ENCODE results near the gene CHKA. TPM values are rescaled to one million over a fixed set of nuclear protein-coding genes. Genes with fewer than 3 reads are reported as not detected.

Gene CHKA
- total and polyA plus RNA-seq, 2 of the 4 experiments (the other 2 are of a cell fraction), result 4.5 to 8.4 TPM

DNA sequence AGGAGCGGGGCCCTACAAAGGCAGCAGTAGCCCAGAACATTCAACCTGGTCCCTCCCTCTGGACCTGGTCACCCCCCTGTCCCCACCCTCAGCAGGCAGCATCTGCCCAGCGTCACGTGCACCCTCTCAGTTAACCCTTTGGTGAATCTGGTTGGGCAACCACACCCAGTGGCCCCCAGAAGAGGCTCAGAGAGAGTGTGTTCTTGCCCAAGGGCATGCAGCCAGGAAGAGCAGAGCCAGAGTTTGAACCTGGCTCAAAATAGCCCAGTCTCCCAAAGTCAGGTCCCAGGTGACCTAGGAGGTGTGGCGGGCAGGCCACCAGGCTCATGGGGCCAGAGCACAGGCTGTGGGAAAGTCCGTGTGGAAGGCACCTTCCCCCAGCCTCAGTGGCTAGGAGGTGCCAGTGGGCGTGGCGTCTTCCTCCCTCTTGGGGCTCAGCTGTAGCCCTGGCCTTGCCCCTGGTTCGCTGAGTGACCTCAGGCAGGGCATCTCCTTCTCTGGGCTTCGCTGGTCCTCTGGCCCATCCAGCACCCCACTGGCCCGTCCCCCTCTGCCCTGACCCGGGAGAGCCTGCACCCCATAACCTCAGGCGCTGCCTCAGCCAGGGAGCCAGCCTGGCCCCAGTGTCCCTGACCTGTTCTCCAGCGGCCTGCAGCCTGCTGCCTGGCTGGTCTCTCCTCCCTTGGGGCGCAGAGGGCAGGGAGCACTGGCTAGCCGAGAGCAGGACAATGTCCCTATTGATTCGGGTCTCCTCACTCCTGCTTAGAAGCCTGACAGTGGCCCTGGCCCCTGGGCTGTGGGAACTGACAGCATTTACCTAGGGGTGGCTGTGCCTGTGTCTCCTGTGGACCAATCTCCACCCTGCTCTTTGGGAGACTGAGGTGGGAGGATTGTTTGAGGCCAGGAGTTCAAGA is 104.0 kb downstream of the CHKA start:
- Histone ChIP-seq H2AK9ac (replicated peaks; ENCODE audit: low read depth, low read length, poor library complexity) (peak overlapping the region; percentile 70), H3K79me1 (ENCODE audit: low read depth in 1 of 2, low read length in 2 of 2) (peaks cover 16 to 26% of the 10 kb centered on the region in 2 experiments; a peak in 3 of 4 replicates), H3K56ac (ENCODE audit: extremely low read depth, insufficient read depth, low read length) (no peak overlapping the region), H3K27ac (ENCODE audit: insufficient read depth, low read length) (no peak overlapping the region), H2BK5ac (ENCODE audit: low read depth, low read length, poor library complexity, severe bottlenecking) (no peak overlapping the region), H3K9me3 (ENCODE audit: control insufficient read depth, insufficient read depth, low read length) (no peaks in the 10 kb centered on the region), H3K9me1 (ENCODE audit: insufficient read depth, low read length) (peaks cover 19% of the 10 kb centered on the region), H2AFZ (replicated peaks; ENCODE audit: low read length, poor library complexity) (peak overlapping the region; percentile 57), H4K5ac (ENCODE audit: low read depth, low read length) (no peak overlapping the region), H4K91ac (ENCODE audit: insufficient read depth, low read depth, low read length) (peak overlapping the region; percentile 3; the same call in 1 of the 2 replicates), H3K4me3 (ENCODE audit: insufficient read depth, low read depth, low read length) (no peak overlapping the region), H3K14ac (replicated peaks; ENCODE audit: low read depth, low read length) (no peak overlapping the region), H3K27me3 (ENCODE audit: control insufficient read depth, insufficient read depth, low read length) (no peaks in the 10 kb centered on the region), H3K23ac (ENCODE audit: low read depth, low read length) (no peak overlapping the region), H4K20me1 (ENCODE audit: insufficient read depth, low read length) (no peaks in the 10 kb centered on the region), H3K4ac (ENCODE audit: low read depth, low read length) (peak overlapping the region; percentile 27), H3K9ac (ENCODE audit: low read depth, low read length) (no peak overlapping the region), H3K4me1 (ENCODE audit: control insufficient read depth, insufficient read depth, low read length) (peaks cover 32% of the 10 kb centered on the region), H2BK15ac (ENCODE audit: low read depth, low read length) (no peak overlapping the region), H2AK5ac (ENCODE audit: low read depth, low read length) (peak overlapping the region; percentile 74; the same call in 1 of the 2 replicates), H3K18ac (ENCODE audit: low read depth, low read length) (no peak overlapping the region), H3K36me3 (ENCODE audit: control insufficient read depth, insufficient read depth, low read length) (peaks cover 4% of the 10 kb centered on the region; the same call in 1 of the 2 replicates), H3K4me2 (ENCODE audit: low read depth, low read length) (no peak overlapping the region), H4K8ac (ENCODE audit: low read depth in 2 of 2, low read length in 2 of 2) (no peak overlapping the region; a peak in 1 of 4 replicates), H2BK120ac (ENCODE audit: low read depth, low read length) (no peak overlapping the region), H2BK20ac (ENCODE audit: low read depth, low read length) (no peak overlapping the region)
- no TSS peak for BruUV-seq (replicated peaks)
- ATAC-seq (ENCODE audit: low read depth), result no peak
- dilution Hi-C loops (cut with HindIII; ENCODE audit: low sequenced_read_pairs, unreplicated experiment), result no loop called here
- in situ Hi-C loops (cut with MboI; ENCODE audit: low sequenced_read_pairs), result no loop called here
- WGBS, 2 experiments (ENCODE audit: extremely low coverage in 2 of 2, insufficient read length in 1 of 2), result 77% methylated on average over 8 of the region's 16 CpGs; no CpG with 5 or more reads in 1 of the 2 experiments
- CTCF ChIA-PET, result no interaction called here
- intact Hi-C loops (cut with micrococcal nuclease), result no loop called here
- TF ChIP-seq, protein P1, sequence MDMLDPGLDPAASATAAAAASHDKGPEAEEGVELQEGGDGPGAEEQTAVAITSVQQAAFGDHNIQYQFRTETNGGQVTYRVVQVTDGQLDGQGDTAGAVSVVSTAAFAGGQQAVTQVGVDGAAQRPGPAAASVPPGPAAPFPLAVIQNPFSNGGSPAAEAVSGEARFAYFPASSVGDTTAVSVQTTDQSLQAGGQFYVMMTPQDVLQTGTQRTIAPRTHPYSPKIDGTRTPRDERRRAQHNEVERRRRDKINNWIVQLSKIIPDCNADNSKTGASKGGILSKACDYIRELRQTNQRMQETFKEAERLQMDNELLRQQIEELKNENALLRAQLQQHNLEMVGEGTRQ (IDR thresholded peaks at IDR 0.05; ENCODE audit: low read depth, low read length), result peak; percentile 25; the same call in 1 of the 2 replicates
- TF ChIP-seq MAFK (IDR thresholded peaks at IDR 0.05; ENCODE audit: low read depth, low read length), result no peak
- no peak for DNase-seq
- POLR2A ChIA-PET (ENCODE audit: unreplicated experiment), result no interaction called here

All from IMR-90 (cell line).